ENCODE data around the gene RAVER2. TPM values are rescaled to one million over a fixed set of nuclear protein-coding genes. Genes with fewer than 3 reads are reported as not detected.

RAVER2 gene
- total and polyA plus RNA-seq, 2 donors (not counting 3 experiments of a cell fraction or from before 2014, with no cell fraction given) = 6.0 to 13.9 TPM

GRCh38 chr1:64829411-64830029, 84.6 kb downstream of the RAVER2 start:
- Histone ChIP-seq H2AFZ (ENCODE audit: low read depth, low read length) (no peak overlapping the region), H3K27me3 (ENCODE audit: control insufficient read depth in 2 of 2, insufficient read depth in 2 of 2, low read length in 2 of 2) (no peaks in the 10 kb centered on the region), H3K79me2 (ENCODE audit: control insufficient read depth, insufficient read depth, low read length) (no peaks in the 10 kb centered on the region), H3K4me2 (ENCODE audit: insufficient read depth, low read length) (no peak overlapping the region), H3K27ac (ENCODE audit: insufficient read depth, low read depth, low read length) (no peak overlapping the region), H3K4me3 (replicated peaks in 1 of 3; ENCODE audit: insufficient read depth in 1 of 3, low read depth in 1 of 3, low read length in 3 of 3) (no peak overlapping the region), H3K9ac (replicated peaks; ENCODE audit: extremely low read depth, insufficient read depth, low read length) (no peak overlapping the region), H3K9me3 (replicated peaks; ENCODE audit: control insufficient read depth, insufficient read depth, low read length) (no peaks in the 10 kb centered on the region), H3K4me1 (ENCODE audit: control insufficient read depth, extremely low read depth, insufficient read depth, low read length) (peaks cover 8% of the 10 kb centered on the region), H3K36me3 (ENCODE audit: control insufficient read depth in 2 of 2, extremely low read depth in 1 of 2, insufficient read depth in 2 of 2, low read length in 2 of 2) (peaks cover 3 to 11% of the 10 kb centered on the region in 2 experiments), H4K20me1 (replicated peaks; ENCODE audit: control insufficient read depth, extremely low read depth, insufficient read depth, low read length) (no peaks in the 10 kb centered on the region), H3K9me1 (replicated peaks; ENCODE audit: control insufficient read depth, extremely low read depth, insufficient read depth, low read length) (no peaks in the 10 kb centered on the region)
- POLR2A ChIA-PET = no interaction called here
- dilution Hi-C loops (cut with MboI; ENCODE audit: extremely low pct_ligation_motif_present, low sequenced_read_pairs) = no loop called here
- intact Hi-C loops (cut with micrococcal nuclease) = loop anchor here (10.0 kb wide), 2 partner anchors 445 to 855 kb away; no protein-coding TSS in a partner anchor
- no peak for DNase-seq (ENCODE audit: low read depth, low spot score)
- CTCF ChIA-PET = interaction anchor here (1.2 kb wide), 1 partner anchor 858 kb away, joined by 3 read pairs; no protein-coding TSS in a partner anchor
- FAIRE-seq = no peak
- no TSS peak for BruUV-seq (replicated peaks)
- TF ChIP-seq POLR2AphosphoS5 (IDR thresholded peaks at IDR 0.05; ENCODE audit: insufficient read depth, low read depth, low read length) = no peak
- TF ChIP-seq MYC (IDR thresholded peaks at IDR 0.05; ENCODE audit: low read depth, low read length) = no peak
- no peak for TF ChIP-seq GATA2 (IDR thresholded peaks at IDR 0.05; ENCODE audit: insufficient read depth, insufficient read length, low read depth, low read length)
- TF ChIP-seq, protein P1, sequence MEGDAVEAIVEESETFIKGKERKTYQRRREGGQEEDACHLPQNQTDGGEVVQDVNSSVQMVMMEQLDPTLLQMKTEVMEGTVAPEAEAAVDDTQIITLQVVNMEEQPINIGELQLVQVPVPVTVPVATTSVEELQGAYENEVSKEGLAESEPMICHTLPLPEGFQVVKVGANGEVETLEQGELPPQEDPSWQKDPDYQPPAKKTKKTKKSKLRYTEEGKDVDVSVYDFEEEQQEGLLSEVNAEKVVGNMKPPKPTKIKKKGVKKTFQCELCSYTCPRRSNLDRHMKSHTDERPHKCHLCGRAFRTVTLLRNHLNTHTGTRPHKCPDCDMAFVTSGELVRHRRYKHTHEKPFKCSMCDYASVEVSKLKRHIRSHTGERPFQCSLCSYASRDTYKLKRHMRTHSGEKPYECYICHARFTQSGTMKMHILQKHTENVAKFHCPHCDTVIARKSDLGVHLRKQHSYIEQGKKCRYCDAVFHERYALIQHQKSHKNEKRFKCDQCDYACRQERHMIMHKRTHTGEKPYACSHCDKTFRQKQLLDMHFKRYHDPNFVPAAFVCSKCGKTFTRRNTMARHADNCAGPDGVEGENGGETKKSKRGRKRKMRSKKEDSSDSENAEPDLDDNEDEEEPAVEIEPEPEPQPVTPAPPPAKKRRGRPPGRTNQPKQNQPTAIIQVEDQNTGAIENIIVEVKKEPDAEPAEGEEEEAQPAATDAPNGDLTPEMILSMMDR (IDR thresholded peaks at IDR 0.05; ENCODE audit: extremely low read depth in 1 of 2, insufficient read depth in 1 of 2, low read depth in 1 of 2, low read length in 2 of 2) = no peak
- TF ChIP-seq EZH2 (IDR thresholded peaks at IDR 0.05; ENCODE audit: borderline replicate concordance, low read depth, low read length, severe bottlenecking) = no peak
- no peak for TF ChIP-seq JUN (IDR thresholded peaks at IDR 0.05; ENCODE audit: borderline replicate concordance, insufficient read depth, insufficient read length, low read depth)
- TF ChIP-seq POLR2A (IDR thresholded peaks at IDR 0.05; ENCODE audit: low read depth, low read length) = no peak
- TF ChIP-seq, protein P2, sequence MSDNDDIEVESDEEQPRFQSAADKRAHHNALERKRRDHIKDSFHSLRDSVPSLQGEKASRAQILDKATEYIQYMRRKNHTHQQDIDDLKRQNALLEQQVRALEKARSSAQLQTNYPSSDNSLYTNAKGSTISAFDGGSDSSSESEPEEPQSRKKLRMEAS (IDR thresholded peaks at IDR 0.05; ENCODE audit: insufficient read depth, insufficient read length) = no peak
